Left ventricle myocardium superior (tissue), 1 donor: ENCODE results near the gene P2RX6. TPM values are rescaled to one million over a fixed set of nuclear protein-coding genes. Genes with fewer than 3 reads are reported as not detected.

Experiments
- ATAC-seq: fragments of 200-7000 bp; cut with Tn5 transposase; one replicate; pipeline ENCODE4 v1.9.1; 2020; ENCODE audit warnings: mild to moderate bottlenecking, moderate library complexity
- DNase-seq: peaks from one replicate; pipeline ENCODE4 v3.0.0-alpha.2; 2020
- intact Hi-C: fragments of 100-400 bp; cut with micrococcal nuclease; formaldehyde crosslinking; loops from one replicate; pipeline ENCODE4 v1.11.0; 2022
- total RNA-seq: library from RNA; stranded (reverse); fragmentation: NEBNext Ultra II Directional; extraction: Animal tissue kit (Norgen Biotek cat#: 25700); gene quantifications from one replicate; pipeline ENCODE4 v1.2.1, GENCODE V29; 2021
- donor health status: DM: no; HTN: yes; CAD: no; lungs with severe emphysema.

Gene P2RX6
- total RNA-seq, 1 donor from 2014 or later, result 1.8 TPM

DNA sequence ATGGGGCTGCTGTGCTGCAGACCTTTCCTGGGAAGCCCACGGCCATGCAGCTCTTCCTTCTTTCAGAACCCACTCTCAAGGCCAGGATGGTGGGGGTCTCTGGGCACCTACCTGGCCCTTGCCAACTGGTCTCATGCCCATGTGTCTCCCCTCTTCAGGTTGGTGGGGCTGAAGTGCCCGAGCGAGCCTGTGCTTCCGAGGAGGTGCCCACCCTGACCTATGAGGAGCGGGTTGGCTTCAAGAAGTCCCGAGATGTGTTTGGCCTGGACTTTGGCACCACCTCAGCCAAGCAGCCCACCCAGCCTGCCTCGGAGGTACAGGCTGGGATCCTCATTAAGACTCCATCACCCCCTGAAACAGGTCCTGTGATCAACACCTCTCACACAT is 22.9 kb upstream of the P2RX6 start:
- ATAC-seq, result no peak
- no peak for DNase-seq
- intact Hi-C loops, result no loop called here

DNA sequence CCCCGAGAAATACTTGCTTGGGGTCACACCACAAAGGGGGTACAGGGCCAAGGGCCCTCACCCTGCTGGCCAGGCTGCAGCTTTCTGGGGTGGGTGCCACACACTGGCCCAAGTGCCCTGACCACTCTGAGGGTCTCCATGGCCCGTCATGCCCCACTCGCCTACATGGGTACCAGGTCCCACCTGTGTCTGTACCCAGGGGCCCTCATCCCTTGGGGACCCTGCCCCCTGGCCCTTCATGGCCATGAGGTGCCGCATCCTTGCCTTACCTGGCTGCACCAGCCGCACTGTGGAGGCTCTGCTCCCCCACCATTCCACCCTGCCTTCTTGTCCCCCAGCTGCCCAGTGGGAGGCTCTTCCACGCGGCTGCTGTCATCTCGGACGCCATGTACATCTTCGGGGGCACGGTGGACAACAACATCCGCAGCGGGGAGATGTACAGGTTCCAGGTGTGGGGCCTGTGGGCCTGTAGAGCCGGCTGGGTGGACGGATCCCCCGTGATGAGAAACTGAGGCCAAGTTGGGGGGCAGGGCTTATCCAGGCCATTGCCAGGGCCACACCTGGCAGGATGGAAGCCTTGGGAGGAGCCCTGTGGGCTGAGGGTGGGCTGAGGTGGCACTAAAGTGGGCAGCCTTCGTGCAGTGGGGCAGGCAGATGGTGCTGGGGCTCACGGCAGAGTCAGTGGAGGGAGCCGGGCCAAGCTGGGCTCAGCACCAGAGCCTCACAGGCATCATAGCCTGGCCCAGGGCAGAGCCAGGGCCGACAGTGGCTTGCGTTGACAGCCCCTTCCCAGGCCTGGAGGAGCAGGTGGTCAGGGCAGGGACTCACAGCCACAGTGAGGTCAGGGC is 22.3 kb upstream of the P2RX6 start:
- no peak for DNase-seq
- intact Hi-C loops, result no loop called here
- ATAC-seq, result no peak

DNA sequence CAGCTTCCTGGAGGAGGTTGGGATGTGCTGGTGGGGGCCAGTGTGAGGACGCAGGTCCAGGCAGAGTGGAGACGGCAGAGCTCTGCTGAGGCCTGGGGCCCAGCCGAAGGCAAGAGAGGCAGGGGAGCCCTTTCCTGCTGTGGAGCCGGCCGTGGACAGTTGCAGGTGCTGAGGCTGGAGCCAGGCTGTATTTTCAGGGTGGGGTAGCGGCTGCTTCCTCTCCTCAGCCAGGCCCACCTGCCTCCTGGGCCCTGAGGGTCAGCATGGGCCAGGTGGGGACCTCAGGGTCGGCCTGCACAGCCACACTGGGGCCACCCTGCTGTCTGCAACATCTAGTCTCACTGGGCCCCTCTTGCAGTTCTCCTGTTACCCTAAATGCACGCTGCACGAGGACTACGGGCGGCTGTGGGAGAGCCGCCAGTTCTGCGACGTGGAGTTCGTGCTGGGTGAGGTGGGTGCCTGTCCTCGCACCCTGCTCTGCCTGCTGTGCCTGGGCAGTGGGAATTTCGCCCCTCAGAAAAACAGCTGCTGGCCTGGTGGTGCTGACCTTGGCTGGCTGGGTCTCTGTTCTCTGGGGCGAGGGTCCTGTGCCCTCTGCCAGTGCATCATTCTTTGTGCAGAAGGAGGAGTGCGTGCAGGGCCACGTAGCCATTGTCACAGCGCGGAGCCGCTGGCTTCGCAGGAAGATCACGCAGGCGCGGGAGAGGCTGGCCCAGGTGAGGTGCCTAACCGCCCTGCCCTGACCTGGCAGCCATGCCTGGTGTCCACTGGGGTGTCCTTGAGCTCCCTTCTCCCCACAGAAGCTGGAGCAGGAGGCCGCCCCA is 21.4 kb upstream of the P2RX6 start:
- no peak for ATAC-seq
- intact Hi-C loops, result no loop called here
- no peak for DNase-seq

DNA sequence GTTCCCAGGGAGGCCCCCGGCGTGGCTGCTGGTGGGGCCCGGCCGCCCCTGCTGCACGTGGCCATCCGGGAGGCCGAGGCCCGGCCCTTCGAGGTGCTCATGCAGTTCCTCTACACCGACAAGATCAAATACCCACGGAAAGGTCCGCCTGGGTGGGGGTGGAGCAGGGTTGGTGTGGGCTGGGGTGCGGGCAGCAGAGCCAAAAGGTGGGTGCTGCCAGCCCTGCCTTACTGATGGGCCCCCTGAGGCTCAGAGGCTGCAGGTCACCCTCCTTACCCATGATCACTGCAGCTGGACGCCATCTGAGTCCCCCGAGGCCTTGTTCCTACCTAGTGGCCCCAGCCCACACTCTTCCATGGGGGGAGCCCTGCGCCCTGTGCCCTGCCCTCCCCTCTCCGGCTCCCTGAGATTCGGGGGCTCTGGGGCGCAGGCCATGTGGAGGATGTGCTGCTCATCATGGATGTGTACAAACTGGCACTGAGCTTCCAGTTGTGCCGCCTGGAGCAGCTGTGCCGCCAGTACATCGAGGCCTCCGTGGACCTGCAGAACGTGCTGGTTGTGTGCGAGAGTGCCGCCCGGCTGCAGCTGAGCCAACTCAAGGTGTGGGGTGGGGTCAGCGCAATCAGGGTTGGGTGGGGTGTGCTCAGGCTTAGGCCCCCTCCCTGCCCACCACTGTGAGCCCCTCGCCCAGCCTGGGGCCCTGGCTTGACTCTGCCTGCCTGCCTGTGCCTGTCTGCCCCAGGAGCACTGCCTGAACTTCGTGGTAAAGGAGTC is 20.6 kb upstream of the P2RX6 start:
- DNase-seq (no peak), ATAC-seq (no peak)
- intact Hi-C loops, result no loop called here

DNA sequence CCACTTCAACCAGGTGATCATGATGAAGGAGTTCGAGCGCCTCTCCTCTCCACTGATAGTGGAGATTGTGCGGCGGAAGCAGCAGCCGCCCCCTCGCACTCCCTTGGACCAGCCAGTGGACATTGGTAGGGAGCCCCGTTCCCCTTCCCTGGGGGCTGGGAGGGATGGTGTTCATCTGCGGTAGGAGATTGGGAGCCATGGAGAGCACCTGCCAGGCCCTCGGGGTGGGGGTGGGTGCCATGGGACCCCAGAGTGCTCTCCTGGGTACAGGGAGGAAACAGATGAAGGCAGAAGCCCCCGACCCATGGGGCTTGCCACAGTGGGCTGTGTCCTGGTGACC is 20.1 kb upstream of the P2RX6 start:
- ATAC-seq (no peak), DNase-seq (no peak)
- intact Hi-C loops, result no loop called here

DNA sequence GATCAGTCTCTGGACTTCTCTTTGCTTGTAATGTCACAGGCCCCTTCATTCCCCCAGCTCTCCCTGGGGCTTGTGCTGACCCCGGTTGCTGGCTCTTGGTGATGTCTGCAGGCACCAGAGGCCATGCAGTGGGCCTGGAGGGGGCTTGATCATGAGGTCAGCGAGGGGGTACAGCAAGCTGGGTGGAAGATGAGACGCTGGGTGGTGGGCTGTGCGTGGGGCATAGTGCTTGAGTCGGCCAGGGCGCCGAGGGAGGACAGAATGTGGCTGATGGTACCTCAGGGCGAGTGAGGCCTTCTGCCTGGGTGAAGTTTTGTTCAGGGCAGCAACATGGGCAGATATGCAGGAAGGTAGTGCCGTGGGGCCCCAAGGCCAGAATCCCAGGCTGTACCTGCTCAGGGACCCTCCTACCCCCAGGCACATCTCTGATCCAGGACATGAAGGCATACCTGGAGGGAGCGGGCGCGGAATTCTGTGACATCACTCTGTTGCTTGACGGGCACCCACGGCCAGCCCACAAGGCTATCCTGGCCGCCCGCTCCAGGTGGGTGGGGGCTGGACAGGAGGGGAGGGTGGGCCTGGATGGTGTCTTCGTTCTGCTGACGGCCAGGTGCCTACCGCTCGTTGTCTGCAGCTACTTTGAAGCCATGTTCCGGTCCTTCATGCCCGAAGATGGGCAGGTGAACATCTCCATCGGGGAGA is 19.5 kb upstream of the P2RX6 start:
- no peak for DNase-seq
- intact Hi-C loops, result no loop called here

DNA sequence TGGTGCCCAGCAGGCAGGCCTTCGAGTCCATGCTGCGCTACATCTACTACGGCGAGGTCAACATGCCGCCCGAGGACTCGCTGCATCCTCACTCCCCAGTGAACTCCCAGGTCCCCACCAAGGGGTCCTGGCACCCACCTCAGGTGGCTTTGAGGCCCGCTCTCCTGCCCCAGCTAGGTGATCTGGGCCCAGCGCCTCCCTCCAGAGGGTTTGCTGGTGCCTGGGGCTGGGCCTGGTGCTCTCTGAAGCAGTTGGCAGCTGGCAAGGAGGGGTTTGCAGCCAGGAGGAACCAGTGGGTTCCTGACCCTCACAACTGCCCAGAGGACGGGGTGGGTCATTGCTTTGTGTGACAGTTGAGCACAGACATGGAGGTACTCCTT is 18.9 kb upstream of the P2RX6 start:
- no peak for ATAC-seq
- no peak for DNase-seq
- intact Hi-C loops, result no loop called here

More for the DNA sequence above, 19.5 kb upstream of the P2RX6 start:
- no peak for ATAC-seq

DNA sequence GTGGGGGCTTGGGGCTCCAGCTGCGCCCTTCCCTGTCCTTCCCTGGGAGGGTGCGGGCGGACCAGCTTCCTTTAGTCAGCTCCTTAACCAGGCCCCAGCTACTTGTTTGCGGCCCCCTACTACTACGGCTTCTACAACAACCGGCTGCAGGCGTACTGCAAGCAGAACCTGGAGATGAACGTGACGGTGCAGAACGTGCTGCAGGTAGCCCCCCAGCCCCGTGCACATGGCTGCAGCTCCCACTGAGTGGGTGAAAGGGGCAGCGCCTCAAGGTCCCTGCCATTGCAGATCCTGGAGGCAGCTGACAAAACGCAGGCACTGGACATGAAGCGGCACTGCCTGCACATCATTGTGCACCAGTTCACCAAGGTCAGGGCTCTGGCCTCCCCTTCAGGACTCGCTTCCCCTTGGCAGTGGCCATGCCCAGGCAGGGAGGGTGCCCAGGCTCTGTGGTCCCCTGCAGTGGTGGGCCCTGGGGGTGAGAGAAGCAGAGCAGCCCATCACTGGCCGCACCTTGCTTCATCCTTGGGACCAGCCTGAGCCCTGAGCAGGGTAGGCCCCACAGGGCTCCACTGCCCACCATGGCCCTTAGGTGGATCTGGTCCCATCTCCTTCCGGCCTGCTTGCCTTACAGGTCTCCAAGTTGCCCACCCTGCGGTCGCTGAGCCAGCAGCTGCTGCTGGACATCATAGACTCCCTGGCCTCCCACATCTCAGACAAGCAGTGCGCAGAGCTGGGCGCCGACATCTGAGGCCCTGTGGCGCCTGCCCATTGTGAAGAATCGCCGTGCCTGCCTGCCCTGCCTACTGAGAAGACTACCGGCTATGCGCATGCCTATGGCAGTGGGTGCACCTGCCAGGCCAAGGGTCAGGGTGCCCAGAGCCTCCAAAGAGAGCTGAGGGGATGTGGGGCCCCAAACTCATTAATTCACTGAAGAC is 18.1 kb upstream of the P2RX6 start:
- ATAC-seq (no peak), DNase-seq (no peak)
- intact Hi-C loops, result no loop called here

DNA sequence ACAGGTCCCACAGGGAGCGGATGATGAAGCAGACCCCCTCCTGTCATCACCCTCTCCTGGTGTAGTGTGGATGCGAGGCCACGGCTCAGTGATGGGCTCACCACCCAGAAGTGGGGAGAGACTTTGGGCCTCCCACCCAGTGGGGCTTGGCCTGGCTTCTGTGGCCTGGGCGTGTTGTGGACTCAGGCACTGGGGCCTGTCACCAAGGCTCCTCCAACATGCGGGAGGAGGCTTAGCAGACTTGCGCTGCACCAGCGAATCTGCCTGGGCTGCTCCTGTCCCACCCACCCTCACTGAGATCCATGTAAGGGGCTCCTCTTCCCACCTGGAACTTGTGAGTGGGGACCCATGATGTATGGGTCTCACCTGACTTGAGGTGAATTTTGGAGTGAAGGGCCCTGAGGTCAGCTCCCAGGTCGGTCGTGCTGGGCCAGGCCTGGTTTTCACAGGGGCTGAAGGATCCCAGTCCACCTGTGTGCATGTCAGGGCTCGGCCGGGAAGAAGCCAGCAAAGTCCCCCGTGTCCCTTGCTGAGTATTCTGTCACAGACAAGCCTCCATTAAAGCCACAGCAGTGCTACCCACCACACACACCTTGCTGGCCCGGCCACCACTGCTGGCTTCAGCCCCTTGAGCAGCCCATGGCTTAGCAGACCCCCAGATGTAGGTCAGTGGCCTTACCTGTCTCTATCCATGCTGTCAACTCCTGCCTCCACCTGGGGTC is 17.3 kb upstream of the P2RX6 start:
- ATAC-seq, result no peak
- no peak for DNase-seq
- intact Hi-C loops, result no loop called here

DNA sequence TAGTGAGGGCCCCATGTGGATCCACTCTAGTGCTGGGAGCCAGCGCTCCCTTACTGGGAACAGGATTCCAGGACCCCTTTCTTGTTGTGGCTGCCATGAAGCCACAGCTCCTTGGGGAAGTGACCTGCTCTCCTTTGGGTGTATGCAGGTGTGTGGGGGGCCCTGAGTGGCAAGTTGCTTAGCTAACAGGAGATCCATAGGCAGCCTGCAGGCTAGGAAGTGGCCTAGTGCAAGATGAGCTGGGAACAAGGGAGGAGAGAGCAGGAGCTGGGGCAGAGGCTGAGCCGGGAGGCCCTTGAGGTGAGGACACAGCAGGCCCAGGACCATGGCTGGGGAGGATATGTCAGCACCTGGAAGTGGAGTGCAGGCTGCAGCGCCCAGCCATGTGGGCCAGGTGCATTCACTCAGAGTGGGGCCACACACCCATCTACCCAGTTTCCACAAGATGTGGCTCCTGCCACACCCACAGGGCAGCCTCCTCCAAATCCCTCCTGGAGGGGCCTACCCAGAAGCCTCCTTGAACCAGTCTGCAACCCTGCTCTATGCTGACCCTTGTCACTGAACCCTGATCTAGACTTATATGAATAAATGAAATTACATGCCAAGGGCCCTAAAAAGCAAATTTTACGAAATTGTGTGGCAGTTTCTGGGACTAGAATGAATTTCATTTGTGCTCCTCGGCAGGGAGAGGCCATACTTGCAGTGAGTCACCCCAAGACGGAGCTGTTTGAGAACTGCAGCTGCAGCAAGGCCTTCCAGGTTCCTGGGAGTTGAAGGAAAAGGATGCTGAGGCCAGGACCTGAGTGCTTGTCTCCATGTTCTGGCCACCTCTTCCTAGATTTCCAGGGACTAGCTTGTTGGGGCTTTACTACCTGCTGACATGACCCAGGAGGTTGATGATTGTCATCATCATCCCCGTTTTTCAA is 16.3 kb upstream of the P2RX6 start:
- ATAC-seq, result no peak
- no peak for DNase-seq
- intact Hi-C loops, result no loop called here

DNA sequence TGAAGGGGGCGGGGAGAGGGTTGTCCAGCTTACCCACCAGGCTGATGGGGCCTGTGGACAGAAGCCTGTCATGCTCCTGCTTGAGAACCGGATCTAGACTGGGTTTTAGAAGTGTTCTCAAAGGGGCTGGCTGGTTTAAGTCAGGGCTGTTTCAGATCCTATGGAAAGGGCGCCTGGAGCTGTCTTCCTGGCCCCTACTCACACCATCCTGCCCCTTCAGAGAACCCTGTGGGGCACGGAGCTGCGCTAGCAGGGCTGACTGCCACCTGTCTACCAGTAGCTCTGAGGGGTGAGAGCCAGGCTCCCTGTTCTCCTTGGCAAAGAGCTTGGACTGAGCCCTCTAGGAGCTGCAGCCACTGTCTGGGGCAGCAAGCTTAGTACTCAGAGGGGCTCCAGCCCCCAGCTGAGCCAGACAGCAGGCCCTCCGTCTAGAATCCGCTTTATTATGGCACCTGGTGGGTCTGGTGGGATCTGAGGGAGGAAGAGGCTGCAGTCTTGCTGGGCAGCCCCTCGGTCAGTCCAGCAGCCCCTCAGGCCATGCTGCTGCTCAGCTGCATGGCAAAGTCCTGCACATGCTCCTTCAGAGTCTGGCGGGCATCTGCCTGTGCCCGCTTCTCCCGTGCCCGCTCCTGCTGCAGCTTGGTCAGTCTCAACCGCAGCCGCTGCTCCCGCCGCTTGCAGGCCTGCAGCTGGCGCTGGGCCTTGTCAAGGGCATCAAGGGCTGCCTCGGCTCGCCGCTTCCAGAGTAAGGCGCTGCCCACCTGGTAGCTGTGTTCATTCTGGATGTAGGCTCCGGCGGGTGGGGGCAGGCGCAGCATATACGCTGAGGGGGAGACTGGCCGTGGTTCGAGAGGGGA is 15.4 kb upstream of the P2RX6 start:
- intact Hi-C loops, result no loop called here
- DNase-seq (no peak), ATAC-seq (no peak)

DNA sequence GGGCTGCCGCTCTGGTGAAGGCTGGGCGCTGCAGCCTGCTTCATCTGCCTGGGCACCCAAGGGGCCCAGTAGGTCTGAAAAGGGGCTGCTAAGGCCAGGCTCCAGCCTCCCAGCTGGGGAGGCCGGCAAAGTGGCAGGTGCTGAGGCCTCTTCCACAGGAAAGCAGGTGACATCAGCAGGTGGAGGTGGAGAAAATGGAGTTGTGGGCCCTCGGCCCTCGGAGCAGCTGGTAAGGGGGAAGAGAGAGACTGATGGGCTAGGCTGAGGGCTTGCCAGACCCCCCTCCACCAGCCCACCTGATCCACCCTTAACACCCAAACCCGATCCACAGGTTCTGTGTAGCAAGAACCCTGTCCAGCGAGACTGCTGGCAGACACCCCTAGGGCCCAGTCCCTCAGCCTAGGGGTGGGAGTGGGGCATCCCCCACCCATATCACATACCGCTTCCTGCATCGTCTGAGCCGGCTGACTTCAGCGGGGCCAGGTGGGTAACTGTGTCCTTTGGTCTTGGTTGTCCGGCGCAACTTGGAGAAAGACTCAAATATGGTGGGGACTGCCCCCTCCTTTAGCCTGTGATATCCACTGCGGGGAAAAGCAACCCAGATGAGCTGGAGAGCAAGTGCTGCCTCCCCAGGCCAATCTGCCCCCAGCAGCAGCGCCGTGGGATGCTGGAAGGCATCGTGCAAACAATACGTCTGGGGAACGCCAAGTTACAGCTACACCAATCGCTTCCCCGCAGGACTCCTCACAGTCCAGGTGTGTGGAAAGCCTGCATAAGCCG is 14.6 kb upstream of the P2RX6 start:
- no peak for ATAC-seq

DNA sequence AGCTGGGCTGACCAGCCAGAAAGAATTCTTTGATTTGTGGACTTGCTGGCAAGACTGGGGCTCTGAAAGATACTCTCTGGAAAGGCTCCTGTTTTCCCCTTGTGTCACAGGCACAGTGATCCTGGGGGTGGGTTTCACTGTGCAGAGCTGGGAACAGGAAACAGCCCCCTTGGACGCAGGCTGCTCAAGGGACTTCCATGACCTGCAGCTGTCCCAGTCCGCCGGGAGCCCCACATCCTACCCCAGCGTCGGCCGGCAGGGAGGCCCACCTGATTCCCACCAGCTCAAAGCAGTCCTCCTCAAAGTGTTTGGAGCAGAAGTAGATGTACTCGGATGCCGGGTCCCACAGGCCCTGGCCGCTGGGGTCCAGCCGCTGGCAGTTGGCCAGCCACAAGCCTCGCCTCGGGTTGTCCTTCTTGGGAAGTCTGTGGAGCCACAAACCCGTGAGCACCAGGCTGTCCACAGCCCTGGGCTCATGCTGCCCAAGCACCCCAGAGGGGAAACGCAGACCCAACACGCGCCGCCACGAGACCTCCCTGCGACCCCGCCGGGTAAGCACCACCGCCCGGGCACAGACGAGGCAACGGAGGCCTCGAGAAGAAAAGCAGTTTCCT is 13.9 kb upstream of the P2RX6 start:
- ATAC-seq, result peak; percentile 19
- no peak for DNase-seq
- intact Hi-C loops, result no loop called here

More for the DNA sequence above, 14.6 kb upstream of the P2RX6 start:
- no peak for DNase-seq
- intact Hi-C loops, result no loop called here

DNA sequence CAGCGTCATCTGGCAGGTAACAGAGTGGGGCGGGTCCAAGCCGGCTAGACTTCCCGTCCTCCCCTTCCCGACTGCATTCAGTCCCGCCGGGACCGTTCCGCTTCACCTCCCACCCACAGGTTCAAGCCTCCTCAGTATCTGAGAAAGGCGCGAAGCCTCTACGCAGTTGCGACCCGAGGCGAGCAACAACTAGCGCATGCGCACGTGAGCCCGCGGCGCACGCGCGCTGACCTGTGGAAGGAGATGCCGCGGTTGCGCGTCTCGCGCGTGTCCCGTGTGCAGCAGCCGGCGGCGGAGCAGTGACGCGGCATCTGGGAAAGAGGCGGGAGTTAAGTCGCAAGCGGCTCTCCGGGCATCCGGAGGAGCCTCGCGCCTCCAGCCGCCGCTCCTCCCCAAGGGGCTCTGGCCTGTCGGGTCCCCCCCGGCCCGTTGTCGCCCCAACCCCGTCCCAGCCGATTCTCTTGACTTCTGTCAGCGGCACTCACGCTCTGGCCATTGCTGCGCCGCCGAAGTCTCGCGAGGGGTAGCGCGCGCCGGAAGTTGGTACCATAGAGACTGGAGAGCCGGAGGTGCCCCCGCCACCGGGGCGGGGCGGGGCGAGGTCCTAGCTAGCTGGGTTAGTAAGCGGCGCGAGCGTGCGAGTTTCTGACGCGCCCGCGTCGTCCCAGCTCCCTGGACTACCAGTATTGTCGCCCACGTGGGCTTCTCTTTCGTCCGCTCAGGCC is 13.2 kb upstream of the P2RX6 start, which contains the start of gene THAP7:
TSS of gene THAP7 (minus strand) at position 518 of the 725 bp plus-strand sequence. CDS start at position 311, 207 bp downstream.
- ATAC-seq (peak; percentile 96), DNase-seq (peak; percentile 99)
- intact Hi-C loops, result no loop called here
